Panc1 (cell line): ENCODE data around the gene RNF114. TPM values are rescaled to one million over a fixed set of nuclear protein-coding genes. Genes with fewer than 3 reads are reported as not detected.

Source experiments
- ATAC-seq: fragments of 200-7000 bp; cut with Tn5 transposase; 2 replicates; pipeline ENCODE4 v1.9.1; 2020; ENCODE audit warnings: mild to moderate bottlenecking, moderate library complexity
- BruUV-seq: library from RNA; stranded (reverse); fragments of 400-500 nt; replicated peaks from 2 replicates; lab custom pipeline; 2021; lab: Mats Ljungman, UMichigan
- CTCF ChIA-PET: fragments of 300-600 bp; sonication (Branson Sonifier 250); formaldehyde crosslinking; loops from one replicate; lab custom pipeline; 2022; ENCODE audit warnings: antibody characterized with exemption; lab: Charles Lee
- POLR2A ChIA-PET: fragments of 300-600 bp; sonication (Branson Sonifier 250); formaldehyde crosslinking; loops from one replicate; lab custom pipeline; 2022; ENCODE audit warnings: antibody characterized with exemption; lab: Charles Lee
- DNase-seq: peaks from one replicate; pipeline ENCODE4 v3.0.0-alpha.2; 2010; ENCODE audit warnings: low read depth, low spot score
- H3K27ac ChIP-seq: 2 replicates; pipeline ENCODE4 v1.5.1; 2011; ENCODE audit warnings: mild to moderate bottlenecking, low read length, inconsistent platforms
- H3K27me3 ChIP-seq: fragments of 200-500 bp; sonication (Bioruptor generic); 2 replicates; pipeline ENCODE4 v1.6.0; 2014; ENCODE audit warnings: low read length, inconsistent platforms; ENCODE audit not compliant: control insufficient read depth, insufficient read depth
- H3K36me3 ChIP-seq: fragments of 200-500 bp; sonication (Bioruptor generic); 2 replicates; pipeline ENCODE4 v1.5.1; 2014; ENCODE audit warnings: inconsistent platforms, mild to moderate bottlenecking, low read length, moderate library complexity; ENCODE audit not compliant: control insufficient read depth, insufficient read depth
- H3K4me1 ChIP-seq: 2 replicates; pipeline ENCODE4 v1.5.1; 2011; ENCODE audit warnings: inconsistent platforms, mild to moderate bottlenecking, low read length, moderate library complexity; ENCODE audit not compliant: control insufficient read depth, insufficient read depth
- H3K4me3 ChIP-seq, 2 experiments: 2 replicates each; pipeline ENCODE4 v1.5.1; 2011 to 2012; ENCODE audit warnings: low read depth in 2 of 2, low read length in 2 of 2, mild to moderate bottlenecking in 2 of 2, inconsistent platforms in 1 of 2, moderate library complexity in 1 of 2
- H3K9me3 ChIP-seq: fragments of 200-500 bp; sonication (Bioruptor generic); 2 replicates; pipeline ENCODE4 v1.5.1; 2014; ENCODE audit warnings: low read depth, mild to moderate bottlenecking, inconsistent platforms, low read length, moderate library complexity; ENCODE audit not compliant: control insufficient read depth, insufficient read depth
- POLR2AphosphoS5 ChIP-seq: IDR thresholded peaks from 2 replicates; pipeline ENCODE4 v1.6.1; 2012; ENCODE audit warnings: mild to moderate bottlenecking, low read depth, low read length, moderate library complexity
- SIN3A ChIP-seq: IDR thresholded peaks from 2 replicates; pipeline ENCODE4 v1.6.1; 2012; ENCODE audit warnings: low read depth, mild to moderate bottlenecking, low read length, moderate library complexity, borderline replicate concordance; ENCODE audit not compliant: insufficient read depth
- TCF7L2 ChIP-seq: IDR thresholded peaks from 2 replicates; pipeline ENCODE4 v1.6.1; 2011; ENCODE audit warnings: mild to moderate bottlenecking, low read depth, low read length, inconsistent platforms
- in situ Hi-C: cut with HindIII; loops from 2 replicates; pipeline ENCODE4 v1.10.0; 2016; ENCODE audit warnings: low sequenced_read_pairs, low pct_unique_long_range_greater_than_20kb
- intact Hi-C: fragments of 100-400 bp; cut with micrococcal nuclease; formaldehyde crosslinking; loops from one replicate; pipeline ENCODE4 v1.10.0; 2022; ENCODE audit not compliant: unreplicated experiment
- total RNA-seq: library from RNA; stranded (reverse); gene quantifications from one replicate; pipeline ENCODE4 v1.2.1, GENCODE V29; 2021; ENCODE audit not compliant: unreplicated experiment
- TF ChIP-seq, protein P1 (sequence below), 2 experiments: IDR thresholded peaks; 2 replicates each; pipeline ENCODE4 v1.6.1; 2011 to 2012; ENCODE audit warnings: low read depth in 2 of 2, control low read depth in 1 of 2, low read length in 1 of 2, mild to moderate bottlenecking in 1 of 2, moderate library complexity in 1 of 2; ENCODE audit not compliant: insufficient read depth in 1 of 2
- TF ChIP-seq, protein P2 (sequence below): fragments of 450-650 bp; IDR thresholded peaks from 2 replicates; pipeline ENCODE4 v1.5.1; 2017; ENCODE audit warnings: mild to moderate bottlenecking

The RNF114 gene
- total RNA-seq, 1 experiment from 2014 or later: 70.0 TPM

GRCh38 chr20:50003253-50003656, 67.1 kb downstream of the RNF114 start:
- Histone ChIP-seq H3K36me3 (no peaks in the 10 kb centered on the region), H3K27me3 (no peaks in the 10 kb centered on the region), H3K27ac (no peak overlapping the region), H3K4me1 (peaks cover 10% of the 10 kb centered on the region), H3K9me3 (no peaks in the 10 kb centered on the region), H3K4me3 (no peak overlapping the region)
- in situ Hi-C loops: no loop called here
- no peak for TF ChIP-seq POLR2AphosphoS5
- no peak for TF ChIP-seq SIN3A
- TF ChIP-seq TCF7L2: no peak
- TF ChIP-seq, protein P1, sequence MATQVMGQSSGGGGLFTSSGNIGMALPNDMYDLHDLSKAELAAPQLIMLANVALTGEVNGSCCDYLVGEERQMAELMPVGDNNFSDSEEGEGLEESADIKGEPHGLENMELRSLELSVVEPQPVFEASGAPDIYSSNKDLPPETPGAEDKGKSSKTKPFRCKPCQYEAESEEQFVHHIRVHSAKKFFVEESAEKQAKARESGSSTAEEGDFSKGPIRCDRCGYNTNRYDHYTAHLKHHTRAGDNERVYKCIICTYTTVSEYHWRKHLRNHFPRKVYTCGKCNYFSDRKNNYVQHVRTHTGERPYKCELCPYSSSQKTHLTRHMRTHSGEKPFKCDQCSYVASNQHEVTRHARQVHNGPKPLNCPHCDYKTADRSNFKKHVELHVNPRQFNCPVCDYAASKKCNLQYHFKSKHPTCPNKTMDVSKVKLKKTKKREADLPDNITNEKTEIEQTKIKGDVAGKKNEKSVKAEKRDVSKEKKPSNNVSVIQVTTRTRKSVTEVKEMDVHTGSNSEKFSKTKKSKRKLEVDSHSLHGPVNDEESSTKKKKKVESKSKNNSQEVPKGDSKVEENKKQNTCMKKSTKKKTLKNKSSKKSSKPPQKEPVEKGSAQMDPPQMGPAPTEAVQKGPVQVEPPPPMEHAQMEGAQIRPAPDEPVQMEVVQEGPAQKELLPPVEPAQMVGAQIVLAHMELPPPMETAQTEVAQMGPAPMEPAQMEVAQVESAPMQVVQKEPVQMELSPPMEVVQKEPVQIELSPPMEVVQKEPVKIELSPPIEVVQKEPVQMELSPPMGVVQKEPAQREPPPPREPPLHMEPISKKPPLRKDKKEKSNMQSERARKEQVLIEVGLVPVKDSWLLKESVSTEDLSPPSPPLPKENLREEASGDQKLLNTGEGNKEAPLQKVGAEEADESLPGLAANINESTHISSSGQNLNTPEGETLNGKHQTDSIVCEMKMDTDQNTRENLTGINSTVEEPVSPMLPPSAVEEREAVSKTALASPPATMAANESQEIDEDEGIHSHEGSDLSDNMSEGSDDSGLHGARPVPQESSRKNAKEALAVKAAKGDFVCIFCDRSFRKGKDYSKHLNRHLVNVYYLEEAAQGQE (IDR thresholded peaks at IDR 0.05; ENCODE audit: insufficient read depth in 1 of 2, low read depth in 2 of 2, low read length in 1 of 2): no peak
- TF ChIP-seq, protein P2, sequence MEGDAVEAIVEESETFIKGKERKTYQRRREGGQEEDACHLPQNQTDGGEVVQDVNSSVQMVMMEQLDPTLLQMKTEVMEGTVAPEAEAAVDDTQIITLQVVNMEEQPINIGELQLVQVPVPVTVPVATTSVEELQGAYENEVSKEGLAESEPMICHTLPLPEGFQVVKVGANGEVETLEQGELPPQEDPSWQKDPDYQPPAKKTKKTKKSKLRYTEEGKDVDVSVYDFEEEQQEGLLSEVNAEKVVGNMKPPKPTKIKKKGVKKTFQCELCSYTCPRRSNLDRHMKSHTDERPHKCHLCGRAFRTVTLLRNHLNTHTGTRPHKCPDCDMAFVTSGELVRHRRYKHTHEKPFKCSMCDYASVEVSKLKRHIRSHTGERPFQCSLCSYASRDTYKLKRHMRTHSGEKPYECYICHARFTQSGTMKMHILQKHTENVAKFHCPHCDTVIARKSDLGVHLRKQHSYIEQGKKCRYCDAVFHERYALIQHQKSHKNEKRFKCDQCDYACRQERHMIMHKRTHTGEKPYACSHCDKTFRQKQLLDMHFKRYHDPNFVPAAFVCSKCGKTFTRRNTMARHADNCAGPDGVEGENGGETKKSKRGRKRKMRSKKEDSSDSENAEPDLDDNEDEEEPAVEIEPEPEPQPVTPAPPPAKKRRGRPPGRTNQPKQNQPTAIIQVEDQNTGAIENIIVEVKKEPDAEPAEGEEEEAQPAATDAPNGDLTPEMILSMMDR: no peak
- BruUV-seq: no TSS peak
- ATAC-seq: no peak
- POLR2A ChIA-PET: no interaction called here
- intact Hi-C loops: no loop called here
- CTCF ChIA-PET: no interaction called here
- DNase-seq: no peak

Other genes with a start within 250 kb of the RNF114 start
- 40.0 TPM for gene B4GALT5, start 222.5 kb upstream of the RNF114 start, total RNA-seq
- gene SLC9A8, start 123.6 kb upstream of the RNF114 start, total RNA-seq: 6.7 TPM
- 8.3 TPM for gene SPATA2, start 20.9 kb upstream of the RNF114 start, total RNA-seq
- 8.8 TPM for gene SNAI1, start 46.6 kb downstream of the RNF114 start, total RNA-seq
- 115 TPM for gene UBE2V1, start 176.8 kb downstream of the RNF114 start, total RNA-seq
- gene PEDS1, start 217.3 kb downstream of the RNF114 start, total RNA-seq: 88.9 TPM